Lower leg skin (tissue), 3 donors: Measurements from ENCODE around the gene RIOK1.

ENCODE experiments used
- POLR2A ChIP-seq, 2 donors: fragments of 450-650 bp; IDR thresholded peaks; one replicate each; pipeline ENCODE4 v1.6.1; 2016 to 2017; ENCODE audit warnings: antibody characterized with exemption in 2 of 2, mild to moderate bottlenecking in 1 of 2, moderate library complexity in 1 of 2
- TF ChIP-seq, protein P1 (sequence below), 3 donors: fragments of 450-650 bp; IDR thresholded peaks; one replicate each; pipeline ENCODE4 v1.5.1; 2016; ENCODE audit warnings: antibody characterized with exemption in 3 of 3, mild to moderate bottlenecking in 3 of 3, moderate library complexity in 2 of 3

DNA sequence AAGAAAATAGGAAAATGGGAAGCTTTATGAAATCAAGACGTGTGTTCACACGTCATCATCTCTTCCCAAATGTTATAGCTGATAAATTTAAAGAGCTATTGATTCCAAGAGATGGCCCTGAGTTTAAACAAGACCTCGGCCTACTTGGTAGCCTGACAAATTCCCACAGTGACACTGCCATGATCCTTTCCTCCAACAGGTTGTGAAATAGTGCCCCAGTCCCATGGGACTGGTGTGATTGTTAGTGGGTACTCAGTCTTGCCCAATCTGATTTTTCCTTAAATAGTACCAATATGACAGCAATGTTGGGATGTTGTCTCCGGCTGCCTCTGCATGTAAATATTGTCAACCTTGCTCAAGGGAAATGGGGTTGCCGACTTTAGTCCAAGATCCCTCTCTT lies 34.5 kb downstream of the RIOK1 start:
- TF ChIP-seq, protein P1, sequence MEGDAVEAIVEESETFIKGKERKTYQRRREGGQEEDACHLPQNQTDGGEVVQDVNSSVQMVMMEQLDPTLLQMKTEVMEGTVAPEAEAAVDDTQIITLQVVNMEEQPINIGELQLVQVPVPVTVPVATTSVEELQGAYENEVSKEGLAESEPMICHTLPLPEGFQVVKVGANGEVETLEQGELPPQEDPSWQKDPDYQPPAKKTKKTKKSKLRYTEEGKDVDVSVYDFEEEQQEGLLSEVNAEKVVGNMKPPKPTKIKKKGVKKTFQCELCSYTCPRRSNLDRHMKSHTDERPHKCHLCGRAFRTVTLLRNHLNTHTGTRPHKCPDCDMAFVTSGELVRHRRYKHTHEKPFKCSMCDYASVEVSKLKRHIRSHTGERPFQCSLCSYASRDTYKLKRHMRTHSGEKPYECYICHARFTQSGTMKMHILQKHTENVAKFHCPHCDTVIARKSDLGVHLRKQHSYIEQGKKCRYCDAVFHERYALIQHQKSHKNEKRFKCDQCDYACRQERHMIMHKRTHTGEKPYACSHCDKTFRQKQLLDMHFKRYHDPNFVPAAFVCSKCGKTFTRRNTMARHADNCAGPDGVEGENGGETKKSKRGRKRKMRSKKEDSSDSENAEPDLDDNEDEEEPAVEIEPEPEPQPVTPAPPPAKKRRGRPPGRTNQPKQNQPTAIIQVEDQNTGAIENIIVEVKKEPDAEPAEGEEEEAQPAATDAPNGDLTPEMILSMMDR (IDR thresholded peaks at IDR 0.05): no peak
- no peak for TF ChIP-seq POLR2A (IDR thresholded peaks at IDR 0.05)
